GM18508 (cell line): Measurements from ENCODE around the gene TSSK3.

Source experiments
- ATAC-seq: cut with Tn5 transposase; IDR thresholded peaks from one replicate; pipeline ENCODE4 v1.9.1; 2021; ENCODE audit warnings: moderate number of reproducible peaks; ENCODE audit not compliant: insufficient read depth, unreplicated experiment

TSSK3 gene

GRCh38 chr1:32358435-32358834 is 3.9 kb upstream of the TSSK3 start:
- ATAC-seq = no peak

DNA sequence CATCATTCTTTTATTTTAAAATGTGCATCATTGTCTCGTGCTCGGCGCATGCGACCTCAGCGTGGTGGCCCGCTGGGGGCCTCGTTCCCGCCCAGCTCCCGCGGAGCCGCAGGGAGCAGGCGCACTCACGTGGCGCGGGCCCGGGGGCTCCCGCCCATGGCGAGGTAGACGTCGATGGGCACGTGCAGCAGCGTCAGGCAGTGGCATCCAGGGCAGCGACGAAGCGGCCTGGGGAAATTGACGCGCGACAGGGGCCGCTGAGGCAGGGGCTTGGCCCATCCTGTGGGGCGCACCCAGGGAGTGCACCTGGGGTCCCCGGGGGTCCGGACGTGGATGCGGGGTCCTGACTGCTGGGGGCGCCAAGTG is 1.0 kb upstream of the TSSK3 start:
- no peak for ATAC-seq

- no peak for ATAC-seq
These were observed 465 bp upstream of the TSSK3 start for GRCh38 chr1:32361674-32362473.

- no peak for ATAC-seq
These were observed 1.4 kb downstream of the TSSK3 start for GRCh38 chr1:32363713-32364112.

GRCh38 chr1:32364836-32365235 is 2.5 kb downstream of the TSSK3 start:
- ATAC-seq = no peak

- no peak for ATAC-seq
These were observed 3.1 kb downstream of the TSSK3 start for GRCh38 chr1:32365445-32365844.

- no peak for ATAC-seq
These were observed 5.7 kb downstream of the TSSK3 start for GRCh38 chr1:32367912-32368635.

GRCh38 chr1:32372149-32372756 is 9.9 kb downstream of the TSSK3 start:
- no peak for ATAC-seq

GRCh38 chr1:32373996-32374592 is 11.8 kb downstream of the TSSK3 start:
- ATAC-seq = no peak

DNA sequence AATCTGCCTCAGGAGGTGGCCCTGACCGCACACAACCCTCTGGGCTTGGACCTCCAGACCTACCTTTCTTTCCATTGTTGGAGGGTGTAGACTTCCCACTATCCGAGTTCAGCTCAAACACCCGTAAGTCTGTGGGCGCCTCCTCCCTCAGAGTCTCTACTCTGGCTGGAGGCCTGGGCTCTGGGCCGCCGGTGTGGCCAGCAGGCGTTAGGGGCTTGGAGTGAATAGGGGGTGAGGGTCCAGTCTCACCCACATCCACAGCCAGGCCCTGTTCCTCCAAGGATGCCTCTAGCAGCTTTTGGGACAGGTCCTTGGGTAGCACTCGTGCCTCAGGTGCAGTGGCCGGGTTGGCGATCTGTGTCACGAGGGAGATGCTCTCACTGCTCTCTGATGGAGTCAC is 13.9 kb downstream of the TSSK3 start:
- ATAC-seq = no peak

DNA sequence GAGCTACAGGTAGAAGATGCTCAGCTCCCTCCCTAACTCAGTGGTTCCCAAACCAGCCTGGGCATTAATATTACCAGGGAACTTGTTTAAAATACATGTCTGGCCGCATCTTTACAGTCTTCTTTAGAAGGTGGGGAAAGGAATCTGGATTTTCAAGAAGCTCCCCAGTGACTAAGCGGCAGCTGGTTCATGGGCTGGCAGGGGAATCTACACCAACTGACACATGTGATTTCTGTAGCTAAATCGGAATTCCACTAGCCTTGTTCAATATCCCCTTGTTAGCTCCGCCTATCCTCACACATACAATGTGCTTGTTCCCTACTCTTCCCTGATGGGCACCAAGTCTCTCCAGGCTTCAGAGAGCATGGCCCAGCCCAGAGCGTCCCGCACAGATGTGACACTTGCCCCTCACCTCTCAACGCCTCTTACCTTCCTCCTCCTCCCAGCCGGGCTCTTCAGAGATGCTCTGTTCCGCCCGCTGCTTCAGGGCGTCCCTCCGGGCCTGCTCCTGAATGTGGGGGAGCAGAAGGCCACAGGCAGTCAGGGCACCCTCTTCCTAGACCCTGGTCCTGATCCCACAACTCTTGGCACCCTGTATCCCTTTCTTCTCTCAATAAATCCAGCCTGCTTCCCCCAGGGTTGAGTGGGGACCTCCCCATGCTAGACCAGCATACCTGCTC is 15.3 kb downstream of the TSSK3 start:
- ATAC-seq = no peak

DNA sequence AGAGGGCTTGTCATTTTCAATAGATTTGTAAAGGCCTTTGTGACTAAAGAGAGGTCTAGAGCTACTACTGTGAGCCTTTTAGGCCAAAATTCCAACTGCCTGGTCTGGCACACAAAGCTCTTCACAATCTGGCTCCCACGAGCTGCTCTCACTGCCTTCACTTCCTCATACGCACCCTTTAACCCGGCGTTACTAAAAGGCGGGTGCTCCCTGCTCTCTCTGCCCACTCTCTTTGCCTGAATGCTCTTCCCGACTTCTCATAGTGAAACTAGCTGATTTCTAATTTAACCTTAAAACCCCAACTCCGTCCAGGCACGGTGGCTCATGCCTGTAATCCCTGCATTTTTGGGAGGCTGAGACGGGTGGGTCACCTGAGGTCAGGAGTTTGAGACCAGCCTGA is 17.7 kb downstream of the TSSK3 start:
- no peak for ATAC-seq

DNA sequence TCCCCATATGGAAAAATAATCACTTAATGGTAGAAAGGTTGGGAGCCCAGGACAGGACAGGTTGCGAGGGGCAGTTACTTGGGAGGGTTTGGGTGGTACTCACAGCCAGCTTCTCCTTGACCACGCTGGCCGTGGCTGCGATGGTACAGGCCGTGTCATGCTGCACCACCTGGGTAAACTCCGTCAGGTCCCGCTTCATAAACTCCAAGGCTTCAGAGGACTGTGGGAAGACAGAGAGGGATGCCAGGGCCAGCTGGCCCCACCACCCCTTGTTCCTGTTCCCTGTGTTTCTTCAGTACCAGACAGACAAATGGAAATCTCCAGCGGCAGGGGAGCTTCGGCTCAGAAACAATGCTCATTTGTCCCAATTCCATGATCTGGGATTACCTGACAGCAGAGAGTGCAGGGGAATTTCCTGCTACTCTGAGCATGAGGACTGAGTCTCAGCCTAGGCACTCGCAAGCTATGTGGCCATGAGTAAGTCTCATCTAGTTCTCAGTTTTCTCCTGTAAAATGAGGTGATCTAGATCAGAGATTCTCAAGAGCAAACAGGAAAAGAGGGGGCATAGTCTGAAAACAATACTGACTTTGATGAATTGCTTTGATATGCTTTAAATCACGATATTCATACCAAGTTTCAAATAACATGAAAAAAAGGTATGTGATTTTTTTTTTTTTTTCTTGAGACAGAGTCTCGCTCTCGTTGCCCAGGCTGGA is 24.5 kb downstream of the TSSK3 start:
- ATAC-seq = no peak

- ATAC-seq = no peak
These were observed 26.3 kb downstream of the TSSK3 start for GRCh38 chr1:32388641-32389040.

- ATAC-seq = no peak
These were observed 28.8 kb downstream of the TSSK3 start for GRCh38 chr1:32390904-32391870.

DNA sequence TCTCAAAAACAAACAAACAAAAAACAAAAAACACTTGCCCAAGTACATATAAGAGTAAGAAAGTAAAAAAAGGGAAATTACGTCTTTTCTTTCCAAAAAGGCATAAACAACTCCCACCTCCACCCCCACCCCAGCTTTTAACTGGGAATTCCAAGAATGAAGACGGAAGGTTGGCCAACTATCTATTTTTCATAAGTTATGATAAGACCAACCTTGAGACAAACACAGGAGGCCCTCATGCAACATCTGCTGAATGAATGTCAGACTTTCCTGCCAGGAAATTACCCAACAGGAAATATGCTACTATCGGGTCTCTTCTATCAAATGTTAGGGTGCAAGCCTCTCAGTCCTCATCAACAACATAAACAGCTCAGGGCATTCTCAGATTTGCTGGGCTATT is 30.0 kb downstream of the TSSK3 start:
- no peak for ATAC-seq

- ATAC-seq = no peak
These were observed 30.8 kb downstream of the TSSK3 start for GRCh38 chr1:32393136-32393535.

DNA sequence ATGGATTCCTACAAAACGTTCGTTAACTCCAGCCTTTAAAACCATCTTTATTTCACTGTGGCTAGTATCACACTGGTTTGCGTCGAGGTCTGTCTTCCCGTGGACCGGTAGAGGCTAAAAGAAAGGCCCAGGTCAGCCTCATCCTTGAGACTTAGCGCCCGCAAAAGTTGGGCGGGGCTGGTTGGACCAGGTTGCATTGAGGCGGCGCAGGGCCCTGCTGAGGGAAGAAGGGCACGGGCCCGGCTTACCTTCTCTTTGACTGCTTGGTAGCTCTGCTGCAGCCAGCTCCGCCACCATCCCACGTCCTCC is 31.4 kb downstream of the TSSK3 start:
- no peak for ATAC-seq
